Suprapubic skin (tissue), 4 donors: ENCODE data around the gene USP2. TPM values are rescaled to one million over a fixed set of nuclear protein-coding genes. Genes with fewer than 3 reads are reported as not detected.

ENCODE experiments used
- DNase-seq, 2 donors: peaks; one replicate each; pipeline ENCODE4 v3.0.0-alpha.2; 2019; ENCODE audit warnings: low spot score in 2 of 2
- H3K27ac ChIP-seq: fragments of 200-600 bp; sonication (generic); one replicate; pipeline ENCODE4 v1.5.1; 2019
- H3K27me3 ChIP-seq: fragments of 200-600 bp; sonication (generic); one replicate; pipeline ENCODE4 v1.5.1; 2019
- H3K36me3 ChIP-seq: fragments of 200-600 bp; sonication (generic); one replicate; pipeline ENCODE4 v1.5.1; 2019
- H3K4me1 ChIP-seq: fragments of 200-600 bp; sonication (generic); one replicate; pipeline ENCODE4 v1.5.1; 2019
- H3K4me3 ChIP-seq: fragments of 200-600 bp; sonication (generic); one replicate; pipeline ENCODE4 v1.5.1; 2019; ENCODE audit warnings: mild to moderate bottlenecking
- H3K9me3 ChIP-seq: fragments of 200-600 bp; sonication (generic); one replicate; pipeline ENCODE4 v1.5.1; 2019
- CTCF ChIP-seq, 2 donors: fragments of 200-600 bp in 1 of 2; fragments of 450-650 bp in 1 of 2; sonication (generic) in 1 of 2; IDR thresholded peaks; one replicate each; pipeline ENCODE4 v1.5.1; 2016 to 2019; ENCODE audit warnings: antibody characterized with exemption in 2 of 2, mild to moderate bottlenecking in 1 of 2, moderate library complexity in 1 of 2
- EP300 ChIP-seq: sonication (generic); formaldehyde crosslinking; IDR thresholded peaks from one replicate; pipeline ENCODE4 v1.6.1; 2017; ENCODE audit warnings: antibody characterized with exemption
- POLR2A ChIP-seq, 2 donors: fragments of 450-650 bp; IDR thresholded peaks; one replicate each; pipeline ENCODE4 v1.6.1; 2017; ENCODE audit warnings: antibody characterized with exemption in 2 of 2, mild to moderate bottlenecking in 2 of 2, moderate library complexity in 2 of 2
- POLR2AphosphoS5 ChIP-seq, 3 donors: sonication (generic); formaldehyde crosslinking; IDR thresholded peaks; one replicate each; pipeline ENCODE4 v1.6.1; 2017; ENCODE audit warnings: antibody characterized with exemption in 3 of 3
- WGBS: methylation state at CpG from one replicate; pipeline ENCODE4 v1.1.5; 2018; 5-methylcytosine and 5-hydroxymethylcytosine counted together
- total RNA-seq, 4 donors: library from RNA; depleted of rRNA; stranded (reverse); fragments of >200 nt; gene quantifications; one replicate each; pipeline ENCODE4 v1.1.0, GENCODE V29; 2016

The USP2 gene
- total RNA-seq, 4 donors from 2014 or later, result 5.9 to 25.4 (median 15.2) TPM

DNA sequence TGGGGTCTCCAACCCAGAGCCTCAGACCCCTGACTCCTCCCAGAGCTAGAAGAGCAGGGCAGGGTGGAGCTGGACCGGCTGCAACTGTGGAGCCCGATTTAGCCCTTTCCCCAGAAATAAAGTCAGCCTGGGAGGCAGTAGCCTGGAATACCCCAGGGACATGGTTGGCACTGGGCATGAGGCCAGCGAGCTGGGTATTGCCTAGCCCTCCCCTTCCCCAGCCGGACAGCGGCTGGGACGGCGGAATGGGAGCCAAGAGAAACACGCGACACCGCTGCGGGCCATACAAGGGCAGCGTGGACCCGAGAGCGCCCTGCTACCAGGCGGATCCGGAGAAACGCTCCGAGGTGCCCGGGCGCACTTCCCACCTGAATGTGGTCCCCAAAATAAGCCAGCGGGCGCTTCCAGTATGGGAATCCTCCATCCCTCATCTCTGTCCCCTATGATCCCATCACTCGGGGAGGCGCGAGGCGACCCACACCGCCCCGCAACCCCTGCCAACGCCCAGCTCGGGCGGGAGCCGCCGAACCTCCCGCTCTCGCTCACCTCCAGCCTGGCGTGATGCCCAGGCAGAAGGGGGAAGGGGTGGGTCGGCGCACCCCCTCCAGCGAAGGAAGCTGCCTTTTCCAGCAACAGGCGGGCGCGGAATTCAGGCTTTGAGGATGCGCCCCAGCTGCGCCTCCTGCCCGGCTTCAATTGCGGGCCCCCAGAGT, 65.3 kb downstream of the USP2 start:
- Histone ChIP-seq H3K27ac (peak overlapping the region; percentile 82), H3K27me3 (peaks cover 37% of the 10 kb centered on the region), H3K4me3 (peak overlapping the region; percentile 53), H3K4me1 (peaks cover 59% of the 10 kb centered on the region), H3K36me3 (no peaks in the 10 kb centered on the region), H3K9me3 (no peaks in the 10 kb centered on the region)
- 0% methylated on average over 26 of the region's 46 CpGs for WGBS
- no peak for TF ChIP-seq POLR2AphosphoS5 (IDR thresholded peaks at IDR 0.05)
- TF ChIP-seq EP300, result no peak
- no peak for TF ChIP-seq CTCF (IDR thresholded peaks at IDR 0.05)
- no peak for TF ChIP-seq POLR2A (IDR thresholded peaks at IDR 0.05)
- DNase-seq, result peak; percentile 67 to 79

DNA sequence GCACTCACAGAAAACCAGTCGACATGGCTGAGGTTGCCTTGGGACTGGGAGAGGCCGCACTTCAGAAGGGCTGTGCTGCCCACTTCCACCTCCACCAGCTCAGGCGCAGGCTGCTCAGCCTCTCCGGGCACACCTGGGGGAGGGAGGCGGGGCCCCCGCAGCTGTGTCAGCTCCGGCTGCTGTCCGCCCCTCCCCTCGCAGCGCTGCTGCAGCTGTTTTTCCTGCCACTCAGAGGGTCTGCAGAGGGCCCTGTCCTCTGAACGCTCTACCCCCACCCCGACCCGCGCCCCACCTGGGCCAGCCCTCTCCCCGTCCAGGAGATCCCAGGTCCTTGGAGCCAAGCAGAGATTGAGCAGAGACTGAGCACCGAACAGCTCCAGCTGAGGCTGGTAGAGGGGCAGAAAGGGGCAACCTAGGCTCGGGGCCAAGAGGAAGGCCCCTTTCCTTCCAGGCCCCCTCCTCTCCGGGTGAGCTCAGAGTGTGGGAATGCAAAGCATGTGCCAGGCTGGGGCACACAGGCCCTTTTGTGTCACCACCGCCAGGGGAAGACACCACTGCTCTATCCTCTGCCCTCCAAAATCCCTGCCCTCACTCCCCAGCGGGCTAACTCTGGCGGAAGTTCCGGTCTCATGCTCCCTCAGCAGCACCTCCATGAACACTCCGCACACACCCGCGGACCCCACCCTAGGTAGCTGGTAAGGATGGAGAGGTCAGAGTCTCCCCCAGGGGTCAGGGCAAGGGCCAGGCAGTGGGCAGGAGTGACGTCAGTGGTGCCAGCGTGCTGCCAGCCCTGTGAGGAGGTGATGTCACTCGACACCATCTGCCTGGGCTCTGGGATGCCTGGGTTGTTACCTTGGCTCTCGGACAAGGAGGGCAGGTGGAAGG, 66.1 kb downstream of the USP2 start:
- Histone ChIP-seq H3K4me3 (peak overlapping the region; percentile 53), H3K36me3 (no peaks in the 10 kb centered on the region), H3K27me3 (peaks cover 33% of the 10 kb centered on the region), H3K9me3 (no peaks in the 10 kb centered on the region), H3K27ac (peak overlapping the region; percentile 82), H3K4me1 (peaks cover 59% of the 10 kb centered on the region)
- peak in 1 of 2 donors; percentile 71 for DNase-seq
- TF ChIP-seq POLR2A (IDR thresholded peaks at IDR 0.05), result no peak
- no peak for TF ChIP-seq POLR2AphosphoS5 (IDR thresholded peaks at IDR 0.05)
- TF ChIP-seq CTCF (IDR thresholded peaks at IDR 0.05), result no peak
- 4% methylated on average over 12 of the region's 29 CpGs for WGBS

GRCh38 chr11:119314726-119315125, 66.8 kb downstream of the USP2 start:
- WGBS, result 85% methylated on average over 6 of the region's 18 CpGs
- H3K4me1 ChIP-seq, result peaks cover 57% of the 10 kb centered on the region
- TF ChIP-seq EP300 (no peak), POLR2AphosphoS5 (IDR thresholded peaks at IDR 0.05) (no peak), POLR2A (IDR thresholded peaks at IDR 0.05) (no peak), CTCF (IDR thresholded peaks at IDR 0.05) (no peak)
- H3K36me3 ChIP-seq, result peaks cover under 1% of the 10 kb centered on the region
- no peak overlapping the region for H3K27ac ChIP-seq
- H3K4me3 ChIP-seq, result peak overlapping the region; percentile 53
- no peak for DNase-seq
- H3K9me3 ChIP-seq, result no peaks in the 10 kb centered on the region
- H3K27me3 ChIP-seq, result peaks cover 29% of the 10 kb centered on the region

DNA sequence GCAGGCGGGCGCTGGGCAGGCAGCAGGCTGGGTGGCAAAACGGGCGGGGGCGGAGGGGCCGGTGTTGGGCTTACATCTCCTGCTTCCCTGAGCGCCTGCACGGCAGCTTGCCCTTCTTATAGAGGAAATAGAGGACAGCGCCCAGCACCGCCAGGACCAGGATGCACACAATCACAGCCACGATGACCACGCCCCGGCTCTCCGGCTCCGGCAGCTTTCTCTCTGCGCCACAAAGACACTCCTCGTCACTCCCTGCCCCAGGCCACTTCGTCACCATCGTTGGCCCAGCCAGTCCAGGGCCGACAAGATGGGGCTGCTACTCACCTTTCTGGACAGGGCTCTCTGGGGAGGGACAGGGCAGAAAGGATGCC, 70.8 kb downstream of the USP2 start:
- Histone ChIP-seq H3K9me3 (no peaks in the 10 kb centered on the region), H3K4me3 (no peak overlapping the region), H3K27me3 (peaks cover 12% of the 10 kb centered on the region), H3K27ac (no peak overlapping the region), H3K36me3 (peaks cover 12% of the 10 kb centered on the region), H3K4me1 (peaks cover 31% of the 10 kb centered on the region)
- no peak for TF ChIP-seq CTCF (IDR thresholded peaks at IDR 0.05)
- TF ChIP-seq POLR2AphosphoS5 (IDR thresholded peaks at IDR 0.05), result no peak
- no peak for TF ChIP-seq EP300
- TF ChIP-seq POLR2A (IDR thresholded peaks at IDR 0.05), result no peak
- no peak for DNase-seq
- WGBS, result 64% methylated on average over 5 of the region's 20 CpGs
